Psoas muscle (tissue), 8 donors: ENCODE measurements around the gene MCRS1. TPM values are rescaled to one million over a fixed set of nuclear protein-coding genes. Genes with fewer than 3 reads are reported as not detected.

Experiments
- ATAC-seq, 4 donors: fragments of 200-7000 bp; cut with Tn5 transposase; one replicate each; pipeline ENCODE4 v1.9.1; 2020; ENCODE audit warnings: moderate library complexity in 3 of 4, mild to moderate bottlenecking in 2 of 4
- DNase-seq, 2 donors: peaks; one replicate each; pipeline ENCODE4 v3.0.0-alpha.2; 2020
- H3K27ac ChIP-seq: fragments of 200-600 bp; one replicate; pipeline ENCODE4 v1.8.0; 2022
- H3K27me3 ChIP-seq, 3 donors: fragments of 200-600 bp in 1 of 3; one replicate each; pipeline versions ENCODE4 v1.6.1 to v1.8.0; 2013 to 2022; ENCODE audit warnings: low read length in 2 of 3, mild to moderate bottlenecking in 2 of 3, moderate library complexity in 1 of 3; ENCODE audit not compliant: insufficient read depth in 3 of 3
- H3K36me3 ChIP-seq, 2 donors: fragments of 200-600 bp in 1 of 2; one replicate each; pipeline versions ENCODE4 v1.6.1 to v1.8.0; 2013 to 2022; ENCODE audit warnings: low read depth in 1 of 2, mild to moderate bottlenecking in 1 of 2, moderate library complexity in 1 of 2; ENCODE audit not compliant: insufficient read depth in 1 of 2
- H3K4me1 ChIP-seq: fragments of 200-600 bp; one replicate; pipeline ENCODE4 v1.8.0; 2022
- H3K4me3 ChIP-seq: fragments of 200-600 bp; one replicate; pipeline ENCODE4 v1.8.0; 2022; ENCODE audit warnings: mild to moderate bottlenecking
- H3K9me3 ChIP-seq: fragments of 200-600 bp; one replicate; pipeline ENCODE4 v1.8.0; 2022
- CTCF ChIP-seq: fragments of 200-600 bp; IDR thresholded peaks from one replicate; pipeline ENCODE4 v1.8.0; 2022; ENCODE audit warnings: antibody characterized with exemption
- WGBS, 3 donors: extraction: QIAGEN DNeasy Blood & Tissue Kit; methylation state at CpG; one replicate each; pipeline versions ENCODE4 v1.1.6 to v1.1.7; 2013; 5-methylcytosine and 5-hydroxymethylcytosine counted together
- intact Hi-C, 2 donors: fragments of 100-400 bp; cut with DNase I; formaldehyde crosslinking; loops; one replicate each; pipeline versions ENCODE4 v1.11.0 to v1.14.2; 2022
- polyA plus RNA-seq, 3 donors: library from polyadenylated mRNA; stranded (reverse); fragments of 200-250 nt; gene quantifications; one replicate each; pipeline ENCODE4 v1.2.3, GENCODE V29; 2013
- total RNA-seq, 4 donors: library from RNA; stranded (reverse); fragmentation: NEBNext Ultra II Directional in 2 of 4; extraction: Animal tissue kit (Norgen Biotek cat#: 25700) in 2 of 4; gene quantifications; one replicate each; pipeline versions ENCODE4 v1.2.1 to v1.2.4, GENCODE V29; 2021 to 2023
- donor health status: healthy with polysubstance abuse.
- donor health status: DM: no; HTN: no; CAD: no; lungs with moderate emphysema.
- donor health status: Bipolar disorder and iron deficiency.
- donor health status: healthy.
- donor health status: DM: yes; HTN: yes; CAD: no.
- donor health status: DM: no; HTN: no; CAD: no.
- donor health status: DM: no; HTN: no; CAD: no.
- donor health status: DM: yes; HTN: yes; CAD: no.

The MCRS1 gene
- total and polyA plus RNA-seq, 7 donors: 24.3 to 82.3 (median 40.2) TPM

DNA sequence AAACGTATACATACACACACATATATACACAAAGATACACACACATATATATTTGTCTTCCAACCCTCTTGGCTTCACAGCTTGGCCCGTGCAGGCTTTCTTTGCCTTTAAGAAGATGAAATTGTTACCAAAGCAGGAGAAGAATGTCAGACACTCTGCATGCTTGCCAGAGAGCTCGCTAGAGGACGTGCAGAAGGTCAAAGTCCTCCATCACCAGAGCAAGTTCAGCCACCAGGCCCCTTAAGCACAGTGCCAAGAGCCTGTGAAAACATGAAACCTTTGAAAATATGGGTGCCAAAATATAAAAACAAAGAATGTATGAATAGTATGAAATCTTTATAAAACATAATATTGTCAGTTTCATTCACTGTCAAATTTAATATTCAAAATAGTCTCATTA, 14.9 kb upstream of the MCRS1 start:
- WGBS, 3 donors: 20 to 31% (median 23%) methylated on average over 4 of the region's 4 CpGs
- DNase-seq (no peak), ATAC-seq (peak in 1 of 4 donors; percentile 40)
- peaks cover 11% of the 10 kb centered on the region for H3K4me1 ChIP-seq
- H3K27ac ChIP-seq: no peak overlapping the region
- H3K4me3 ChIP-seq: no peak overlapping the region
- intact Hi-C loops: loop anchor here (5.0 kb wide), 3 partner anchors 36 to 226 kb away; partner anchors contain the start of gene KCNH3 (in 1 of the 2)
- no peaks in the 10 kb centered on the region for H3K27me3 ChIP-seq
- TF ChIP-seq CTCF: no peak
- peaks cover 0 to 6% of the 10 kb centered on the region in 2 donors for H3K36me3 ChIP-seq
- H3K9me3 ChIP-seq: no peaks in the 10 kb centered on the region

DNA sequence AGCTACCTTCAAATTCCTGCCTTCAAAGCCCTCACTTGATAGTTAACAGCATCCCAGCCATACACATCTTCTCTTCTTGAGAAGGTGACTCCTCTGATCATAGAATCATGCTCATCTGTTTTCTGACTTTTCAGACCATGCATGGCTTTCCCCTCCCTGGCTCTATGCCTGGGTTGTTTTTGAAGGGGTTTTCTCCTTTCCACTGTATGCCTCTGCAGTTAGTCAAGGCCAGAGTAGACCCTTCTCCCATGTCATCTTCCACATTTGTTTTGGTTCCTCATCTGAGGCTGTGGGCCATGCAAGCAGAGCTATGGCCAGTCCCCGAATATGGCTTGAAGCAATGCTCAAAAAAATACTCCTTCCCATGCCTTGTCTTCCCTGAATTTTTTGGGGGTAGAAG, 14.3 kb upstream of the MCRS1 start:
- intact Hi-C loops: loop anchor here (5.0 kb wide), 3 partner anchors 35 to 225 kb away; partner anchors contain the start of gene KCNH3 (in 1 of the 2)

DNA sequence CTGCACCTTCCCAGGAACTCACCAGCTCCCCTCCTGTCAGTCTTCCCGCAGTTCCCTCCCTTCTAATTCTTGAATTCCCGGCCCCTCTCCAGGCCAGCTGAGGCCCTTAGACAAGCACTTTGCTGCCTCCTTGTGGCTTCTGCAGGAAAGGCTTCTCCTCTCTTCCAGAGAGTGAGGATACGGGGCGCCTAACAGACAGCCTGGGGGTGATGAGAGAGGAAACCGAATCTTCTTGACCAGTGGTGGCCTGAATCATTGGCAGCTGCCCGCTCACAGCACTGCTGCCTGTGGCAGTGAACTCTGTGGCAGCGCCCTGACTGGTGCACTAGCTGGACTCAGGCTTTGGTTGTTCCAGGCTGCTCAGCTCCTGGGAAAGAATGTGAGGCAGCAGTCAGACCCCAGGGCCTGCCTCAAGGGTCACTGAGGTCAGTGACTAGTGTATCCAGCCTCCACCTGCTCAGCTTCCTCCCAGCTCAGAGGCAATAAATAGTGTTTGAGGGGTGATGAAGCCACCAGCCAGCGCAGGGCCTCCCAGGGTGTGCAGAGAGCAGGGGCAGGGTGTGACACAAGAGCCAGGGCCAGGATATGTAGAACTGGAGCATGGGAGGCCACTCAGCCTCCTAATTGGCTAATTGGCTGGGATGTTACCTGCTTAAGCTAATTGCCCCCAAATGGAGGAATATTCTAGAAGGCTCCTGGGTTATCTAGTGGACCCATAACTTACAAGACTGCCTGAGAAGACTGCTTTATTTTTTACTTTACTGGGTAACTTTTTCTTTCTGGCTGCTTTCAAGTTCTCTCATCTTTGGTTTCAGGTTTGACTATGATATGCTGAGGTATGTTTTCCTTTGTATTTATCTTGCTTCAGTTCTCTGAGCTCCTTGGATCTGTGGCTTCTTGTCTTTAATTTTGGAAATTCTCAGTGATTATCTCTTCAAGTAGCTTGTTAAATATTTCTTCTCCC, 12.9 kb upstream of the MCRS1 start:
- intact Hi-C loops: loop anchor here (5.0 kb wide), 3 partner anchors 34 to 224 kb away; partner anchors contain the start of gene KCNH3 (in 1 of the 2)
- TF ChIP-seq CTCF: peak; percentile 76
- peaks cover 0 to 18% of the 10 kb centered on the region in 2 donors for H3K36me3 ChIP-seq
- peaks cover 11% of the 10 kb centered on the region for H3K4me1 ChIP-seq
- H3K9me3 ChIP-seq: no peaks in the 10 kb centered on the region
- no peaks in the 10 kb centered on the region for H3K27me3 ChIP-seq
- no peak overlapping the region for H3K4me3 ChIP-seq
- DNase-seq: peak; percentile 73 to 86
- 12 to 16% (median 13%) methylated on average over 8 of the region's 8 CpGs for WGBS, 3 donors
- peak overlapping the region; percentile 21 for H3K27ac ChIP-seq
- ATAC-seq: peak; percentile 82 to 97 (median 92)

More for the DNA sequence above, 14.3 kb upstream of the MCRS1 start:
- WGBS, 3 donors: 67 to 84% (median 72%) methylated on average over 1 of the region's 1 CpG
- peaks cover 11% of the 10 kb centered on the region for H3K4me1 ChIP-seq
- no peak overlapping the region for H3K27ac ChIP-seq
- H3K4me3 ChIP-seq: no peak overlapping the region
- no peak for TF ChIP-seq CTCF
- no peak for ATAC-seq
- H3K9me3 ChIP-seq: no peaks in the 10 kb centered on the region
- H3K27me3 ChIP-seq: no peaks in the 10 kb centered on the region
- peaks cover 0 to 12% of the 10 kb centered on the region in 2 donors for H3K36me3 ChIP-seq
- DNase-seq: no peak

GRCh38 chr12:49578471-49579112, 10.7 kb upstream of the MCRS1 start:
- no peak for TF ChIP-seq CTCF
- H3K27me3 ChIP-seq: no peaks in the 10 kb centered on the region
- no peaks in the 10 kb centered on the region for H3K9me3 ChIP-seq
- intact Hi-C loops: loop anchor here in 1 of 2 donors (5.0 kb wide), 1 partner anchor 61 kb away; no protein-coding TSS in a partner anchor
- H3K4me1 ChIP-seq: peaks cover 11% of the 10 kb centered on the region
- WGBS, 3 donors: 77 to 79% (median 77%) methylated on average over 13 of the region's 13 CpGs
- H3K27ac ChIP-seq: no peak overlapping the region
- H3K36me3 ChIP-seq: peaks cover 0 to 39% of the 10 kb centered on the region in 2 donors
- peak in 1 of 2 donors; percentile 13 for DNase-seq
- H3K4me3 ChIP-seq: no peak overlapping the region
- no peak for ATAC-seq
